Naive thymus-derived CD4-positive, alpha-beta T cell (primary cell): ENCODE measurements around the gene VCPKMT. TPM values are rescaled to one million over a fixed set of nuclear protein-coding genes. Genes with fewer than 3 reads are reported as not detected.

Source experiments
- ATAC-seq: fragments of 150-1000 bp; cut with Tn5 transposase; 2 replicates; pipeline ENCODE4 v1.10.0; 2021; ENCODE audit warnings: mild to moderate bottlenecking, moderate library complexity
- CTCF ChIA-PET: fragments of 350-600 bp; sonication (Branson Sonifier 250); formaldehyde crosslinking; loops from one replicate; lab custom pipeline; 2021; ENCODE audit warnings: antibody characterized with exemption; lab: Charles Lee
- POLR2A ChIA-PET: fragments of 350-600 bp; sonication (Branson Sonifier 250); formaldehyde crosslinking; loops from one replicate; lab custom pipeline; 2021; ENCODE audit warnings: antibody characterized with exemption, inconsistent platforms; lab: Charles Lee
- DNase-seq, 9 donors: peaks; one replicate each; pipeline versions ENCODE4 v3.0.0 to v3.0.0-alpha.2; 2020 to 2022; ENCODE audit warnings: mixed read lengths in 1 of 9
- H3K27ac ChIP-seq: one replicate; pipeline ENCODE4 v1.7.0; 2013; ENCODE audit warnings: mild to moderate bottlenecking, low read depth, low read length, moderate library complexity
- H3K27me3 ChIP-seq, 2 donors: one replicate each; pipeline ENCODE4 v1.7.0; 2013; ENCODE audit warnings: low read length in 2 of 2, mild to moderate bottlenecking in 2 of 2, moderate library complexity in 2 of 2; ENCODE audit not compliant: control insufficient read depth in 2 of 2, insufficient read depth in 2 of 2
- H3K36me3 ChIP-seq, 3 experiments: 1 replicate in 2 of 3; 2 replicates in 1 of 3; pipeline ENCODE4 v1.7.0; 2013; ENCODE audit warnings: low read length in 3 of 3, mild to moderate bottlenecking in 3 of 3, moderate library complexity in 1 of 3; ENCODE audit not compliant: insufficient read depth in 3 of 3, control insufficient read depth in 2 of 3
- H3K4me1 ChIP-seq, 2 donors: one replicate each; pipeline ENCODE4 v1.7.0; 2013; ENCODE audit warnings: low read length in 2 of 2, mild to moderate bottlenecking in 2 of 2, moderate library complexity in 1 of 2; ENCODE audit not compliant: control insufficient read depth in 2 of 2, insufficient read depth in 2 of 2
- H3K4me3 ChIP-seq: 2 replicates; pipeline ENCODE4 v1.7.0; 2013; ENCODE audit warnings: mild to moderate bottlenecking, low read length
- H3K9me3 ChIP-seq, 3 experiments: 1 replicate in 2 of 3; 2 replicates in 1 of 3; pipeline ENCODE4 v1.7.0; 2013; ENCODE audit warnings: low read length in 3 of 3; ENCODE audit not compliant: control insufficient read depth in 2 of 3
- H3K27ac Mint-ChIP-seq, 9 donors: one replicate each; pipeline ENCODE4 v1.8.0; 2020 to 2022; ENCODE audit warnings: mixed read lengths in 9 of 9, mild to moderate bottlenecking in 8 of 9, moderate library complexity in 5 of 9, inconsistent platforms in 2 of 9
- H3K27me3 Mint-ChIP-seq, 5 donors: one replicate each; pipeline ENCODE4 v1.8.0; 2021 to 2022; ENCODE audit warnings: mixed read lengths in 5 of 5, mild to moderate bottlenecking in 1 of 5
- H3K36me3 Mint-ChIP-seq, 5 donors: one replicate each; pipeline ENCODE4 v1.8.0; 2020 to 2022; ENCODE audit warnings: mixed read lengths in 5 of 5, mild to moderate bottlenecking in 3 of 5, inconsistent platforms in 1 of 5
- H3K4me1 Mint-ChIP-seq, 7 donors: one replicate each; pipeline ENCODE4 v1.8.0; 2020 to 2022; ENCODE audit warnings: mixed read lengths in 7 of 7, mild to moderate bottlenecking in 3 of 7, inconsistent platforms in 1 of 7
- H3K4me3 Mint-ChIP-seq, 10 donors: one replicate each; pipeline ENCODE4 v1.8.0; 2020 to 2022; ENCODE audit warnings: mild to moderate bottlenecking in 10 of 10, mixed read lengths in 10 of 10, moderate library complexity in 6 of 10, inconsistent platforms in 2 of 10
- H3K9me3 Mint-ChIP-seq, 11 donors: one replicate each; pipeline ENCODE4 v1.8.0; 2020 to 2022; ENCODE audit warnings: mixed read lengths in 11 of 11, mild to moderate bottlenecking in 4 of 11, inconsistent platforms in 1 of 11, moderate library complexity in 1 of 11
- intact Hi-C, 2 donors: fragments of 100-400 bp; cut with micrococcal nuclease; formaldehyde crosslinking; loops; one replicate each; pipeline ENCODE4 v1.15.1; 2023
- polyA plus RNA-seq, 2 donors: library from polyadenylated mRNA; unstranded; fragments of 300-500 nt; fragmentation: Illumina TruSeq; gene quantifications; one replicate each; pipeline ENCODE4 v1.2.3, GENCODE V29; 2021
- total RNA-seq, 6 experiments: library from RNA in 5 of 6; stranded (reverse) in 5 of 6; gene quantifications; 1 replicate in 5 of 6; 2 replicates in 1 of 6; pipeline ENCODE4 v1.2.3 and lab custom pipeline; 2021 to 2026

Gene VCPKMT
- total RNA-seq (10 to 100 TPM; 10.3 to 25.9 (median 17.4) TPM), polyA plus RNA-seq (10 to 100 TPM in 1 of 2 donors, 1 to 10 TPM in 1; 7.5 to 13.4 TPM), total RNA-seq (lab: John Stamatoyannopoulos, UW) (26.5 reads per million, percentile 57 among the genes with 10 or more reads in this experiment)

DNA sequence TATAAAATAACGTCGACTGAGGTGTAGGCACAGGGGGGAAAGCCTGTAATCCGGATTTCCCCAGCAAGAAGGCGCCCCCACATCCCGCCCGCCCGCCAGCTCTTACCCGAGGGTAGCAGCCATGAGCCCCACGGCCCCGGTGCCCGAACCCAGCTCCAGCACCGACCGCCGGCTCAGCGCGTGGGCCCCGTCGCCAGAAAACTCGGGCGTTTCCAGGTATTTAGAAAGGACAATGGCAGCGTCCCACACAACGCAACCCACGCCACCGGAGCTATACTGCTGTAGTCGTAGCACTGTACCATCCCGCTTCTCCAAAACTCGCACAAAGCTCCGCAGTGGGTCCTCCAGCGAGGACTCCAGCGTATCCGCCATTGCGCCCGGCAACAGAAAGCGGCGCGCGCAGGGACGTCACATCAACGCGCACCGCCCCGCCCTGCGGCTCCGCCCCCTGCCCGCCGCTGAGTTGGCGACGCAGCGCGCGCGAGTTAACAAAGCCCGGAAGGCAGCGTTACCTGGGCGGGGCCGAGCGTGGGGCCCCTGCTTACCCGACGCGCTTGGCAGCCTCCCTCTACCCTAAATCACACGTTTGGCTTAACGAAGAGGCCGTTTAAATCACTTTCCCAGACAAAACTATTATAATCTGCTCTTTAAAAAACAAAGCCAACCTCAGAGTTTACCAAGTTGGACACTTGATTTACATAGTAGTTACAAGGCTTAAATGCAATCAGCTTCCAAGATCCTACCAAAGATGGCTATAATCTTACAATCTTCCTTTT lies at the start of gene VCPKMT:
Gene VCPKMT (minus strand): TSS at position 392 of the 776 bp plus-strand sequence. CDS start 20 bp downstream, at position 372.
- Mint-ChIP-seq H3K9me3 (no peaks in the 10 kb centered on the region), H3K36me3 (peaks cover 0 to 20% (median 16%) of the 10 kb centered on the region in 5 donors), H3K27me3 (no peaks in the 10 kb centered on the region), H3K4me3 (peak within 1 kb of the TSS; percentile 92 to 98 (median 96)), H3K27ac (peak within 1 kb of the TSS; percentile 97 to 99 (median 98)), H3K4me1 (peaks cover 11 to 37% (median 23%) of the 10 kb centered on the region in 7 donors)
- intact Hi-C loops: loop anchor here (1.0 to 5.0 kb wide), 19 partner anchors 11 to 530 kb away; partner anchors contain the start of genes DMAC2L (in 2 of the 2), L2HGDH (in 2 of the 2), MAP4K5 (in 2 of the 2) and SOS2 (in 2 of the 2)
- H3K27ac ChIP-seq: peak within 1 kb of the TSS; percentile 94
- ChIA-PET CTCF (interaction anchor here (0.7 to 2.3 kb wide), 5 partner anchors 34 to 264 kb away, joined by 3 to 15 read pairs (median 5); partner anchors contain the start of gene NEMF), POLR2A (interaction anchor here (0.6 to 3.2 kb wide), 28 partner anchors 8 to 707 kb away, joined by 3 to 40 read pairs (median 5); partner anchors contain the start of genes ARF6, NEMF, RPS29 and SOS2)
- peak within 1 kb of the TSS; percentile 74 for H3K4me3 ChIP-seq
- DNase-seq (peak; percentile 93 to 97 (median 97)), ATAC-seq (peak; percentile 99)
- no peaks in the 10 kb centered on the region for H3K27me3 ChIP-seq
- peaks cover 0 to 20% (median 6%) of the 10 kb centered on the region in 3 experiments for H3K36me3 ChIP-seq
- peaks cover 18 to 20% of the 10 kb centered on the region in 2 donors for H3K4me1 ChIP-seq
- H3K9me3 ChIP-seq: no peaks in the 10 kb centered on the region

- H3K4me1 ChIP-seq: no peaks in the 10 kb centered on the region
- peak overlapping the region in 1 of 9 donors; percentile 4 for H3K27ac Mint-ChIP-seq
- no peak overlapping the region for H3K27ac ChIP-seq
- ATAC-seq: no peak
- H3K9me3 Mint-ChIP-seq: no peaks in the 10 kb centered on the region
- H3K9me3 ChIP-seq: no peaks in the 10 kb centered on the region
- ChIA-PET POLR2A (interaction anchor here (0.6 to 1.0 kb wide), 3 partner anchors 30 to 387 kb away, joined by 3 to 5 read pairs (median 4); no protein-coding TSS in a partner anchor), CTCF (no interaction called here)
- H3K27me3 ChIP-seq: no peaks in the 10 kb centered on the region
- no peak overlapping the region for H3K4me3 Mint-ChIP-seq
- H3K36me3 ChIP-seq: peaks cover 3 to 26% (median 6%) of the 10 kb centered on the region in 3 experiments
- H3K36me3 Mint-ChIP-seq: peaks cover 8 to 33% (median 11%) of the 10 kb centered on the region in 5 donors
- H3K4me1 Mint-ChIP-seq: peaks cover 0 to 2% (median 0%) of the 10 kb centered on the region in 7 donors
- H3K4me3 ChIP-seq: no peak overlapping the region
- intact Hi-C loops: loop anchor here in 1 of 2 donors (10.0 kb wide), 1 partner anchor 109 kb away; no protein-coding TSS in a partner anchor
- no peak for DNase-seq
- H3K27me3 Mint-ChIP-seq: no peaks in the 10 kb centered on the region
Observed at GRCh38 chr14:50156111-50156510, 39.7 kb upstream of the VCPKMT start.

- no peaks in the 10 kb centered on the region for H3K4me1 ChIP-seq
- no peak overlapping the region for H3K27ac ChIP-seq
- H3K27me3 Mint-ChIP-seq: no peaks in the 10 kb centered on the region
- H3K36me3 ChIP-seq: peaks cover 0 to 30% (median 0%) of the 10 kb centered on the region in 3 experiments
- no peak for ATAC-seq
- no peaks in the 10 kb centered on the region for H3K9me3 Mint-ChIP-seq
- intact Hi-C loops: no loop called here
- H3K4me1 Mint-ChIP-seq: no peaks in the 10 kb centered on the region
- H3K36me3 Mint-ChIP-seq: peaks cover 7 to 37% (median 17%) of the 10 kb centered on the region in 5 donors
- no peak overlapping the region for H3K4me3 ChIP-seq
- ChIA-PET CTCF (no interaction called here), POLR2A (no interaction called here)
- H3K4me3 Mint-ChIP-seq: no peak overlapping the region
- no peaks in the 10 kb centered on the region for H3K27me3 ChIP-seq
- peak overlapping the region in 1 of 9 donors; percentile 16 for H3K27ac Mint-ChIP-seq
- H3K9me3 ChIP-seq: no peaks in the 10 kb centered on the region
- DNase-seq: no peak
Observed at GRCh38 chr14:50148799-50149198, 32.4 kb upstream of the VCPKMT start.

GRCh38 chr14:50139192-50139591 lies 22.8 kb upstream of the VCPKMT start:
- H3K4me3 ChIP-seq: no peak overlapping the region
- ATAC-seq: no peak
- intact Hi-C loops: no loop called here
- ChIA-PET POLR2A (no interaction called here), CTCF (no interaction called here)
- H3K4me3 Mint-ChIP-seq: no peak overlapping the region
- no peaks in the 10 kb centered on the region for H3K4me1 ChIP-seq
- no peak overlapping the region for H3K27ac ChIP-seq
- no peaks in the 10 kb centered on the region for H3K27me3 Mint-ChIP-seq
- H3K9me3 Mint-ChIP-seq: no peaks in the 10 kb centered on the region
- H3K27ac Mint-ChIP-seq: no peak overlapping the region
- H3K27me3 ChIP-seq: no peaks in the 10 kb centered on the region
- no peak for DNase-seq
- H3K36me3 ChIP-seq: peaks cover 0 to 3% (median 0%) of the 10 kb centered on the region in 3 experiments
- peaks cover 0 to 8% (median 0%) of the 10 kb centered on the region in 5 donors for H3K36me3 Mint-ChIP-seq
- H3K9me3 ChIP-seq: no peaks in the 10 kb centered on the region
- H3K4me1 Mint-ChIP-seq: no peaks in the 10 kb centered on the region

DNA sequence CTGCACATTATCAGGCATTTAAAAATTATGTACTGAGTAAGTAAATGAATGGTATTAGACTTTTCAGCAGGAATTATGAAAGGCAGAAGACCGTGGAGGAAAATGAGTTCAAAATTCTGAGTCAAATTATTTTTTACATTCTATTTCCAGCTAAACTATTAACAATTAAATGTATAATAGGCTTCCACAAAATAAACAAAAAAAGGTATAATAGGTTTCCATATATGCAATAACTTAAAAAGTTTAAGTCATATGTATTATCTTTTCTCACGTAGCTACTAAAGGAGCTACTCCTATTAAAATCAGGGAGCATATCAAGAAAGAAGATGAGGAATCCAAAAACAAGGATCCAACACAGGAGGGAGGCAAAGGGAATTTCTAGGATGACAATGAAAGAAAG lies 11.4 kb upstream of the VCPKMT start:
- Mint-ChIP-seq H3K4me1 (peaks cover 0 to 13% (median 0%) of the 10 kb centered on the region in 7 donors), H3K4me3 (no peak overlapping the region), H3K27me3 (no peaks in the 10 kb centered on the region), H3K27ac (peak overlapping the region in 3 of 9 donors; percentile 25 to 71 (median 68)), H3K36me3 (peaks cover 18 to 47% (median 29%) of the 10 kb centered on the region in 5 donors), H3K9me3 (peaks cover 0 to 3% (median 0%) of the 10 kb centered on the region in 11 donors)
- Histone ChIP-seq H3K27me3 (no peaks in the 10 kb centered on the region), H3K36me3 (peaks cover 3 to 12% (median 9%) of the 10 kb centered on the region in 3 experiments), H3K4me1 (no peaks in the 10 kb centered on the region), H3K4me3 (no peak overlapping the region), H3K27ac (no peak overlapping the region), H3K9me3 (no peaks in the 10 kb centered on the region)
- DNase-seq (no peak), ATAC-seq (no peak)
- intact Hi-C loops: no loop called here
- CTCF ChIA-PET: interaction anchor here (0.6 kb wide), 1 partner anchor 266 kb away, joined by 3 read pairs; no protein-coding TSS in a partner anchor
- POLR2A ChIA-PET: interaction anchor here (0.6 to 3.3 kb wide), 3 partner anchors 11 to 536 kb away, joined by 3 to 16 read pairs (median 5); partner anchors contain the start of gene VCPKMT

DNA sequence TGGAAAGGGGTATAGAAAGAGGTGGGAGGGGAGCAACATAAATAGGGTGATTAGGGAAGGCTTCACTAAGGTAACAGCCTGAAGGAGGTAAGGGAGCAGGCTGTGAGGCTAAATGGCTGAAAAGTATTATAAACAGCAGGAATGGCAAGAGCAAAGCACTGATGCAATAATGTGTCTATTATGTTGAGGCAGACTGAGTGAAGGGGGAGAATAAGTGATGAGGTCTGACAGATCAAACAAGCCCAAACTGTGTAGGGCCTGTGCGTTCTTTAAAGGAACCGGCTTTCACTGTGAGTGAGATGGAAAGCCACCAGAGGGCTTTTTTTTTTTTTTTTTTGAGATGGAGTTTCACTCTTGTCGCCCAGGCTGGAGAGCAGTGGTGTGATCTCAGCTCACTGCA lies 6.7 kb upstream of the VCPKMT start:
- POLR2A ChIA-PET: no interaction called here
- H3K36me3 Mint-ChIP-seq: peaks cover 9 to 40% (median 20%) of the 10 kb centered on the region in 5 donors
- CTCF ChIA-PET: interaction anchor here (0.7 kb wide), 1 partner anchor 61 kb away, joined by 3 read pairs; no protein-coding TSS in a partner anchor

More for the DNA sequence above, 6.7 kb upstream of the VCPKMT start:
- peak overlapping the region in 1 of 9 donors; percentile 74 for H3K27ac Mint-ChIP-seq
- no peaks in the 10 kb centered on the region for H3K9me3 Mint-ChIP-seq
- intact Hi-C loops: no loop called here
- ATAC-seq (no peak), DNase-seq (no peak)
- Histone ChIP-seq H3K27me3 (no peaks in the 10 kb centered on the region), H3K27ac (no peak overlapping the region), H3K36me3 (peaks cover 0 to 3% (median 0%) of the 10 kb centered on the region in 3 experiments), H3K9me3 (no peaks in the 10 kb centered on the region), H3K4me1 (no peaks in the 10 kb centered on the region), H3K4me3 (no peak overlapping the region)
- H3K4me3 Mint-ChIP-seq: no peak overlapping the region
- peaks cover 0 to 4% (median 1%) of the 10 kb centered on the region in 7 donors for H3K4me1 Mint-ChIP-seq
- H3K27me3 Mint-ChIP-seq: no peaks in the 10 kb centered on the region
